ENCODE data around the gene COG5. TPM values are rescaled to one million over a fixed set of nuclear protein-coding genes. Genes with fewer than 3 reads are reported as not detected.

The COG5 gene
- total RNA-seq, 4 donors from 2014 or later, result 39.7 to 143 (median 98.3) TPM

DNA sequence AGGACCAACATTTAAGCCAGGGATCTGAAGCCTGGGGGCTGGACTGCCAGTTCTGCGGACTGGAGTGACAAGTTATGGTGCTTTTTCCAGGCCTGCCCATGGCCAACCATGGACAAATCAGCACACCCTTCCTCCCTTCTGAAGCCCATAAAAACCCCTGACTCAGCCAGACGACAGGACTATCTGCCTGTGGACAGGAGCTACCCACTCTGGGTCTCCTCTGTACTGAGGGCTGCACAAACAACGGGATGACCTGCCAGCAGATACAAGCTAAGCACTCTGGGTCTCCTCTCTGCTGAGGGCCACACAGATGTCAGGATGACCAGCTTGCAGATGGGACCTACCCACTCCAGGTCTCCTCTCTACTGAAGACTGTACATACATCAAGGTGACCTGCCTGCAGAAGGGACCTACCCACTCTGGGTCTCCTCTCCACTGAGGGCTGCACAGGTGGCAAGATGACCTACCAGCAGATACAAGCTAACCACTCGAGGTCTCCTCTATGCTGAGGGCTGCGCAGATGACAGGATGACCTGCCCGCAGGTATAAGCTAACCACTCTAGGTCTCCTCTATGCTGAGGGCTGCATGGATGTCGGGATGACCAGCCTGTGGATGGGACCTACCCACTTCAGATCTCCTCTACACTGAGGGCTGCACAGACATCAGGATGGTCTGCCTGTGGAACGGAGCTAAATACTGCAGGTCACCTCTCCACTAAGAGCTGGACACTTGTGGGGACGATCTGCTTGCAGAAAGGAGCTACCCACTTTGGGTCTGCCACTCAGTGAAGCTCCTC lies 204.0 kb downstream of the COG5 start:
- H3K9me3 ChIP-seq, result no peaks in the 10 kb centered on the region
- H3K4me1 ChIP-seq, result no peaks in the 10 kb centered on the region
- no peak for DNase-seq
- no peaks in the 10 kb centered on the region for H3K36me3 ChIP-seq
- TF ChIP-seq CTCF (IDR thresholded peaks at IDR 0.05), result no peak
- H3K27me3 ChIP-seq, result no peaks in the 10 kb centered on the region
- intact Hi-C loops (cut with DNase I; ENCODE audit: low total_unique reads), result no loop called here
- H3K27ac ChIP-seq, result no peak overlapping the region
- H3K4me3 ChIP-seq, result no peak overlapping the region

- H3K27me3 ChIP-seq, result no peaks in the 10 kb centered on the region
- TF ChIP-seq POLR2A (IDR thresholded peaks at IDR 0.05), result no peak
- no peak for TF ChIP-seq CTCF (IDR thresholded peaks at IDR 0.05)
- DNase-seq, result no peak
- H3K9me3 ChIP-seq, result no peaks in the 10 kb centered on the region
- H3K27ac ChIP-seq, result no peak overlapping the region
- no peaks in the 10 kb centered on the region for H3K4me1 ChIP-seq
- no peak overlapping the region for H3K4me3 ChIP-seq
- intact Hi-C loops (cut with DNase I; ENCODE audit: low total_unique reads), result no loop called here
- no peaks in the 10 kb centered on the region for H3K36me3 ChIP-seq
Observed at GRCh38 chr7:107355616-107356015, 208.1 kb downstream of the COG5 start.

- TF ChIP-seq POLR2A (IDR thresholded peaks at IDR 0.05) (no peak), CTCF (IDR thresholded peaks at IDR 0.05) (no peak)
- no peaks in the 10 kb centered on the region for H3K9me3 ChIP-seq
- no peak overlapping the region for H3K4me3 ChIP-seq
- H3K36me3 ChIP-seq, result no peaks in the 10 kb centered on the region
- H3K4me1 ChIP-seq, result no peaks in the 10 kb centered on the region
- intact Hi-C loops (cut with DNase I; ENCODE audit: low total_unique reads), result no loop called here
- DNase-seq, result no peak
- no peaks in the 10 kb centered on the region for H3K27me3 ChIP-seq
- H3K27ac ChIP-seq, result no peak overlapping the region
Observed at GRCh38 chr7:107354640-107355039, 209.1 kb downstream of the COG5 start.

GRCh38 chr7:107353701-107354100 lies 210.0 kb downstream of the COG5 start:
- Histone ChIP-seq H3K27ac (no peak overlapping the region), H3K4me1 (no peaks in the 10 kb centered on the region), H3K36me3 (no peaks in the 10 kb centered on the region), H3K9me3 (no peaks in the 10 kb centered on the region), H3K27me3 (no peaks in the 10 kb centered on the region), H3K4me3 (no peak overlapping the region)
- no peak for DNase-seq
- intact Hi-C loops (cut with DNase I; ENCODE audit: low total_unique reads), result no loop called here
- TF ChIP-seq POLR2A (IDR thresholded peaks at IDR 0.05) (no peak), CTCF (IDR thresholded peaks at IDR 0.05) (no peak)

GRCh38 chr7:107345898-107346297 lies 217.8 kb downstream of the COG5 start:
- Histone ChIP-seq H3K4me1 (no peaks in the 10 kb centered on the region), H3K9me3 (peaks cover 0 to 4% of the 10 kb centered on the region in 2 donors), H3K27me3 (no peaks in the 10 kb centered on the region), H3K36me3 (peaks cover 0 to 4% of the 10 kb centered on the region in 2 donors), H3K4me3 (no peak overlapping the region), H3K27ac (no peak overlapping the region)
- TF ChIP-seq POLR2A (IDR thresholded peaks at IDR 0.05), result no peak
- no peak for TF ChIP-seq CTCF (IDR thresholded peaks at IDR 0.05)
- intact Hi-C loops (cut with DNase I; ENCODE audit: low total_unique reads), result no loop called here
- no peak for DNase-seq
